ENCODE data around the gene SOX18.
A peak's percentile ranks its signal among the peaks of the same experiment; 100 is the strongest.
"Not testable (repeated sequence)": the region's sequence is repeated elsewhere in the genome, so short reads cannot be mapped to it uniquely, and the experiment has no call there.

The SOX18 gene

GRCh38 chr20:64049060-64049877, at the start of gene SOX18:
SOX18 (minus strand) TSS chr20:64049639; CDS start chr20:64049516, 123 bp downstream.
- DNase-seq: peak; percentile 81

GRCh38 chr20:64098471-64099013, 49.1 kb upstream of the SOX18 start:
- no peak for DNase-seq

DNA sequence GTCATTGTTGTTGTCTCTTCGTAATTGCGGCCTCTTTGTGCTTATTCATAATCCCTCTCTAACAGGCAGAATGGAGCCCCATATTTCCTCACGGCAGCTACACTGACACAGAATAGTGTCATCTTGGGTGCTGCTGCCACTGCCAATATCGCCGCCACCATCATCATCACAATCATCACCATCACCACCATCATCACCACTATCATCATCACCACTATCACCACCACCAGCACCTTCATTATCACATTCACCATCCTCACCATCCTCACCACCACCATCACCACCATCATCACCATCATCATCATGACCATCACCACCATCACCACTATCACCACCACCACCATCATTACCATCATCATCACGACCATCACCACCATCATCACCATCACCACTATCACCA, 47.1 kb upstream of the SOX18 start:
- DNase-seq: no peak

GRCh38 chr20:64095927-64096326, 46.5 kb upstream of the SOX18 start:
- peak; percentile 41 for DNase-seq

- DNase-seq: no peak
Observed at GRCh38 chr20:64095455-64095854, 46.0 kb upstream of the SOX18 start.

GRCh38 chr20:64093013-64093503, 43.6 kb upstream of the SOX18 start:
- peak; percentile 76 for DNase-seq

GRCh38 chr20:64092258-64093012, 43.0 kb upstream of the SOX18 start:
- peak; percentile 61 for DNase-seq

DNA sequence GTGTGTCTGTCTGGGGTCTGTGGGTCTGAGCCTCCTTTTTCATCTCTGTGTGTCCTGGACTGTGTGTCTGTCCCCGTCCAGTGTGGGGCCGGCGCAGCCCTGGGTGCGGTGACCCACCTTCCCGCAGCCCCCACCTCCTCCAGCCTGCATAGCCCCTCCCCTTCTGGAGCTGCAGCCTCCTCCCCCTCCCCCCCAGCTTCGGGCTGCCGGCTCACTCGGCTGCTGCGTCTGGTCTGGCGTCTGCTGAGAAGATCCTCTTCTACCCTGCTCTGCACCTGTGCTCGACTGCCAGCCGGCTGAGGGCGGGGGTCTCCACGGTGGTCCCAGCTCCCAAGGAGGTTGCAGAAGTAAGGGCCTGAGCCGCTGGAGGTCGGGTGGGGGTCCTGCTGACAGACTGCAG, 42.3 kb upstream of the SOX18 start:
- DNase-seq: peak; percentile 35

GRCh38 chr20:64091340-64091739, 41.9 kb upstream of the SOX18 start:
- DNase-seq: no peak

- peak; percentile 65 for DNase-seq
Observed at GRCh38 chr20:64090165-64090564, 40.7 kb upstream of the SOX18 start.

GRCh38 chr20:64088586-64088985, 39.1 kb upstream of the SOX18 start:
- DNase-seq: not testable (repeated sequence)

DNA sequence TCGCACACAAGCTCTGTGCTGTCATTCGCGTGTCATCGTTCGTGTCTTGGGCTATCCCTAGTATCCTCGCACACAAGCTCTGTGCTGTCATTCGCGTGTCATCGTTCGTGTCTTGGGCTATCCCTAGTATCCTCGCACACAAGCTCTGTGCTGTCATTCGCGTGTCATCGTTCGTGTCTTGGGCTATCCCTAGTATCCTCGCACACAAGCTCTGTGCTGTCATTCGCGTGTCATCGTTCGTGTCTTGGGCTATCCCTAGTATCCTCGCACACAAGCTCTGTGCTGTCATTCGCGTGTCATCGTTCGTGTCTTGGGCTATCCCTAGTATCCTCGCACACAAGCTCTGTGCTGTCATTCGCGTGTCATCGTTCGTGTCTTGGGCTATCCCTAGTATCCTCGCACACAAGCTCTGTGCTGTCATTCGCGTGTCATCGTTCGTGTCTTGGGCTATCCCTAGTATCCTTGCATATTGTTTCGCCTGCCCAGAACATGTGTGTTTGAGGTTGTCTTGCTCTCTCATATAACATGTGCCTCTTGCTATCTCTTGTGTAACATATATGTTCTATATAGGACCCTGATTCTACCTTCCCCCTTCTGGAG, 37.9 kb upstream of the SOX18 start:
- not testable (repeated sequence) for DNase-seq

DNA sequence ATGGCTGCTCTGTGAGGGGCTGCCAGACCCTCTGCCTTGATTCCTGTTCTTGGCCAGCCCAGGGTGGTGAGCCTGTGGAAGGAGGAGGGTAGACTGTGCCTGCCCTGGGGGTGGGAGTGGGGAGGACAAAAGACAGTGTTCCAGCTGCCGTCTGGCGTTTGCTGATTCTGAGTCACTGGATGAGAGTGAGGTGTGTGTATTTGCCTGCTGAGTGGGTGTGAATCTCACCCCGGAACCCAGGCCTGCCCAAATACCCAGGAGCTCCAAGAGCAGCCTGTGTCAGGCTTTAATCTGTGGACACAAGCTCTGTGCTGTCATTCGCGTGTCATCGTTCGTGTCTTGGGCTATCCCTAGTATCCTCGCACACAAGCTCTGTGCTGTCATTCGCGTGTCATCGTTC, 37.4 kb upstream of the SOX18 start:
- DNase-seq: peak; percentile 61

DNA sequence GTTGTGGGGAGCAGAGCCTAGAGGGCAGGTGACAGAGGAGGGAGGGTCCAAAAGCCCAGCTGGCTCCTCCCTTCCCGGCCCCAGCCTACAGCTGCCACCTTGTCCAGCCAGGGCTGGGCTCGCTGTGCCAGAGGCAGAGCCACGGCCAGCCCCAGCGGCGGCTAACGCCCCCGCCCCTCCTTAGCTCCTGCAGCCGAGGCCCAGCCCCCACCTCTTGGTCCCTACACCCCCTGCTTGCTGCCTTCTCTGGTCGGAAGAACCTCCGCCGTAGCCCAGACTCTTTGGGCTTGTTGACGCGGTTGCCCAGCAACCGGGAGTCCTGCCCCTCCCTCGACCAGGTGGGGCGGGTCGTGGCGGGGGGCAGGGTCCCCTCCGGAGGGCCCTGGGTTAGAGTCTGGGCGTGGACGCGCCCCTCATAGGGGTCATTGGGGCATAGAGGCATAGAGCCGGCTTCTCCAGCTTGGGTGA, 35.3 kb upstream of the SOX18 start:
- DNase-seq: peak; percentile 75

DNA sequence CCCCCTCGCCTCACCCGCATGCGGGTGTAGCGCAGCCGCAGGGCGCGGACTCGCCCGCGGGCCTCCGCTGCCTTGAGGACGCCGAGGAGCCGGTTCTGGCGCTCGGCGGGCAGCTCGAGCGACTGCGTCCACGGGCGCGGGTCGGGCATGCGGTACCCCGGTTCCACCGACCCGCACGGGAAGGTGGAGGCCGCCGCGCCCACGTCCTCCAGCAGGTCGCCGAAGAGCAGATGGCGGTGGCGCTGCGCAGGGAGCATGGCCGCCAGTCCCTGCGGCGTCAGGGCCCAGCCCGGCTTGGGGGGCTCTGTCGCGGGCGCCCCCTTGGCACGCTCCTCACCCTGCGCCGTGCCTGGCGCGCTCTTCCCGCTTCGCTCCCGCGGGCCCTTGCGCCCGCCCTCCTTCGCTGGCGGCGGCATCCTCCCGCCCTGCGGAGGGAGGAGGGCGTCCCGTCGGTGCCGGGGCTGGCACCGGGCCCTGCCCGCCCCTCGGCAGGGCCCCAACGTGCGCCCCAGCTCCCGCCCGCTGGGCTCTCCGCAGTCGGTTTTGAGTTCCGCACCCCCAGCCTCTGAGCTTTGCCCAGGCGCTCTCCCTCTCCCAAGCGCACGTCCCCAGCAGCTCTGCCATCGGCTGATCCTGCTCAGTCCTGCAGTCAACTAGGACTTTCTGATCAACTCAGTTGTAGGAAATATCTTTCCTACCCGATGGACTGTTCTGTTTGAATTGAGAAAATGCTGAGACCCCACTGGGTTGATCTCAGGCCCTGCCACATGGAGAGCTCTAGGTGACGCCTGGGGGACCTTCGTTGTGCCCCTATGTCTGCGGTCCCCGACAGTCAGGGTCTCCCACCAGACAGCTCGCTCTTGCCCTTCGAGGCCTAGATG, 34.6 kb upstream of the SOX18 start, which contains the start of gene LKAAEAR1:
Gene LKAAEAR1 (minus strand): TSS at position 595 of the 881 bp plus-strand sequence. CDS start 179 bp downstream, at position 416.
- DNase-seq: peak; percentile 77

GRCh38 chr20:64083378-64083803, 34.0 kb upstream of the SOX18 start:
- DNase-seq: peak; percentile 90

DNA sequence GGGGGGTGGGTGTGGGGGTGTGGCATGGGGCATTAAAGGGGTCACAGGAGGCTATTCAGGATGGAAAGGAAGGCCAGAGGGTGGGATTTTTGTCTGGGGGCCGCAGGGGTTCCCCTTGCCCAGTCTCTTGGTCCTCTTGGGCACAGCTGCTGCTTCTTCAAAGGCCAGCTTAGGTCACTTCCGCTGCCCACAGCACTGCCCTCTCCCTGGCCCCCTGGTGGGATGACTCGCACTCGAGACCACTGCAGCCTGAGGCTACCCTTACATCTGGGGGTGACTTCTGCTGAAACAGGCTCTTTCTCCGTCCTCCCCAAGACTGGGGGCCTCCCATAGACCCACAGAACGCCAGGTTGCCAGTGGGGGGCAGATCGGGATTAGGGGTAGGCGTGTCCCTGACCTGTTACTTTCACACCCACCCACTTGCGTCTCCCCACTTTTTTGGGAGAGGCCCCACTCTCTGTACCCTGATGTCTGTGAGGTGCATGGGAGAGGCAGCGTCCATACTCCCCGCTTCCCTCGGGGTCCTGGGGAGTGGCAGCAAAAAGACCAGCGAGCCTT, 33.5 kb upstream of the SOX18 start:
- DNase-seq: no peak

DNA sequence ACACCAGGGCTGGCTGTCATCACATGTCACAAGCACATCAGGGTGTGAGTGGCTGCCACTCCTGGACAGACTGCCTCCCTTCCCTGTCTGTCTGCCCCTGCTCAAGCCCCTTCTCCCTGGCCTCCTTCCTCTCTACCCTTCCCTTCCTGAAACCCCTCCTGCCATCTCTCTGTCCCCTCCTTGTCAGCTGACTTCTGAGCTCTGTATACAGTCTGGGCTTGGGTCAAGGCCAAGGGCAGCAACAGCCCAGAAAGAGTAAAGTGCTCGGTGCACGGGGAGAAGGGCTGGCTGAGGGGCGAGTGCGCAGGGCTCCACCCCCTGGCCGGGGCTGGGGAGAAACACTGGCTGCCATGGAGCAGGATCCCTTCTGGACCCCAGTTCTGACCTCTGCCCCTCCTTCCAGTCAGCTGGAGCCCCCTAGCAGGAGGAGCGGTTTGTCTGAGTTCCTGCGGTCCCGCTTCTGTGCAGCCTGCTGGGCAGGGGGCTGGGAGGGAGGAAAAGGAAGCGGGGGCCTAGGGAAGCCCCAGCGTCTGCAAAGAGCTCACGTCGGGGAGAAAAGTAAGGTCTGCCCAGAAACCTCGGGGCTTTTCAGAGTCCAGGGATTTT, 32.8 kb upstream of the SOX18 start:
- no peak for DNase-seq

DNA sequence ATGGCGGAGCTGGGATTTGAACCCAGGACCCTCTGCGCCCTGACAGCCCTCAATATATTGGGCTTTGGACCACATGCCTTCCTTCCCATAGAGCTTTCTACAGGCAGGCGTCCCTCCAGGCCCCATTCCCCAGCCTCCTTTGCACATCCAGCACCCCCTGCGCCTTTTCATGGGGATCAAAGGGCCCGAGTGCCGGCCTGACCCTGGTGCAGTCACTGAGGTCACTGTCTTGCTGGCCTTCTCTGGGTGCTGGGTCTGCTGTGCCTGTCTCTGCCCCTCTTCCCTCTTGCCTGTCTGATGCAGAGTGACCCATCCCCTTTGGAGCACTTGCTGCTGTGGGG, 32.2 kb upstream of the SOX18 start:
- no peak for DNase-seq

- DNase-seq: peak; percentile 51
Observed at GRCh38 chr20:64080813-64081623, 31.6 kb upstream of the SOX18 start.
